ENCODE results near the gene TOP3B. TPM values are rescaled to one million over a fixed set of nuclear protein-coding genes. Genes with fewer than 3 reads are reported as not detected.
A peak's percentile ranks its signal among the peaks of the same experiment; 100 is the strongest.

Gene TOP3B, protein sequence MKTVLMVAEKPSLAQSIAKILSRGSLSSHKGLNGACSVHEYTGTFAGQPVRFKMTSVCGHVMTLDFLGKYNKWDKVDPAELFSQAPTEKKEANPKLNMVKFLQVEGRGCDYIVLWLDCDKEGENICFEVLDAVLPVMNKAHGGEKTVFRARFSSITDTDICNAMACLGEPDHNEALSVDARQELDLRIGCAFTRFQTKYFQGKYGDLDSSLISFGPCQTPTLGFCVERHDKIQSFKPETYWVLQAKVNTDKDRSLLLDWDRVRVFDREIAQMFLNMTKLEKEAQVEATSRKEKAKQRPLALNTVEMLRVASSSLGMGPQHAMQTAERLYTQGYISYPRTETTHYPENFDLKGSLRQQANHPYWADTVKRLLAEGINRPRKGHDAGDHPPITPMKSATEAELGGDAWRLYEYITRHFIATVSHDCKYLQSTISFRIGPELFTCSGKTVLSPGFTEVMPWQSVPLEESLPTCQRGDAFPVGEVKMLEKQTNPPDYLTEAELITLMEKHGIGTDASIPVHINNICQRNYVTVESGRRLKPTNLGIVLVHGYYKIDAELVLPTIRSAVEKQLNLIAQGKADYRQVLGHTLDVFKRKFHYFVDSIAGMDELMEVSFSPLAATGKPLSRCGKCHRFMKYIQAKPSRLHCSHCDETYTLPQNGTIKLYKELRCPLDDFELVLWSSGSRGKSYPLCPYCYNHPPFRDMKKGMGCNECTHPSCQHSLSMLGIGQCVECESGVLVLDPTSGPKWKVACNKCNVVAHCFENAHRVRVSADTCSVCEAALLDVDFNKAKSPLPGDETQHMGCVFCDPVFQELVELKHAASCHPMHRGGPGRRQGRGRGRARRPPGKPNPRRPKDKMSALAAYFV
- total RNA-seq (2013; cell fraction: nucleolus; rRNA removed) = 173 TPM in 2 replicates
- 43.5 and 47.3 TPM in 2 replicates for total RNA-seq (2014; rRNA removed)
- 19.9 and 22.1 TPM in 2 replicates for total RNA-seq (2014; rRNA removed; fragmentation: Illumina TruSeq; extraction: Trizol)
- 41.9 and 47.1 TPM in 2 replicates for total RNA-seq (2021)
- polyA plus RNA-seq (2011; ENCODE audit: low read depth) = 7.4 TPM
- polyA plus RNA-seq (2011; rRNA removed) = 7.4 and 12.4 TPM in 2 replicates
- 15.5 and 17.6 TPM in 2 replicates for polyA plus RNA-seq (2011; cell fraction: cytosol; rRNA removed)
- polyA plus RNA-seq (2011; cell fraction: nucleus; rRNA removed) = 137 and 161 TPM in 2 replicates
- 16.8 and 19.0 TPM in 2 replicates for polyA plus RNA-seq (2012)
- 12.8 and 29.6 TPM in 2 replicates for polyA plus RNA-seq (2014; fragmentation: Illumina TruSeq; extraction: Trizol)
- polyA plus RNA-seq (2014; fragmentation: Nextera tagmentation; extraction: Ambion mirVana) = 1 to 10 TPM in 1 of 2 experiments, under 1 TPM in 1; 0.60 to 1.6 TPM
- 40.9 and 47.9 TPM in 2 replicates for polyA plus RNA-seq (2014; rRNA removed)
- 10 to 100 TPM; 37.8 to 45.2 TPM for polyA plus RNA-seq (2016; fragmentation: Nextera tagmentation; extraction: Ambion mirVana)
- 17.1 and 23.3 TPM in 2 replicates for polyA minus RNA-seq (2011; rRNA and poly(A)+ RNA removed)
- 6.9 and 8.7 TPM in 2 replicates for polyA minus RNA-seq (2011; cell fraction: cytosol; rRNA and poly(A)+ RNA removed)
- 31.7 and 48.4 TPM in 2 replicates for polyA minus RNA-seq (2011; cell fraction: nucleus; rRNA and poly(A)+ RNA removed)
- Bru-seq, nascent RNA = percentile 73 among the genes with signal in this experiment
- BruChase-seq, experiment 1, labeled RNA remaining after a 6-hour chase = percentile 80 among the genes with signal in this experiment
- percentile 74 among the genes with signal in this experiment for BruChase-seq, experiment 2, labeled RNA remaining after a 2-hour chase
- long read RNA-seq, experiment 1, partial matches to known transcripts = 2 of 7 reads
- long read RNA-seq, experiment 1, other reads (novel, unspliced or antisense) = 3 of 7 reads
- long read RNA-seq, experiment 2, partial matches to known transcripts = 4 of 12 reads
- long read RNA-seq, experiment 2, other reads (novel, unspliced or antisense) = 4 of 12 reads

GRCh38 chr22:21982338-21982965 is at the start of gene TOP3B:
TSS of gene TOP3B (minus strand) at chr22:21982787. CDS start at chr22:21975709, 7,078 bp downstream.
- FAIRE-seq (no peak), ATAC-seq (peak; percentile 93), DNase-seq (ENCODE audit: low read depth, low spot score) (peak; percentile 17)
- RAD21 ChIA-PET (ENCODE audit: unreplicated experiment) = interaction anchor here (0.8 to 2.1 kb wide), 3 partner anchors 48 to 81 kb away, joined by 3 to 6 read pairs (median 3); no protein-coding TSS in a partner anchor
- H3K9ac ChIP-seq (ENCODE audit: control insufficient read depth, insufficient read depth, low read length) = peak within 1 kb of the TSS; percentile 88
- H2AFZ ChIP-seq (ENCODE audit: control insufficient read depth, low read depth, low read length) = peak within 1 kb of the TSS; percentile 79
- POLR2A ChIA-PET = interaction anchor here (0.6 to 1.5 kb wide), 7 partner anchors 9 to 185 kb away, joined by 3 to 5 read pairs (median 3); no protein-coding TSS in a partner anchor
- no peaks in the 10 kb centered on the region for H3K9me3 ChIP-seq (replicated peaks; ENCODE audit: control insufficient read depth, insufficient read depth, low read length)
- H3K36me3 ChIP-seq (ENCODE audit: control insufficient read depth in 2 of 2, insufficient read depth in 2 of 2, low read length in 1 of 2) = no peaks in the 10 kb centered on the region; a peak in 1 of 4 replicates
- BruUV-seq (replicated peaks) = TSS peak; percentile 86
- H3K4me1 ChIP-seq (ENCODE audit: control insufficient read depth, insufficient read depth, low read length) = peaks cover 4% of the 10 kb centered on the region
- H3K27me3 ChIP-seq (replicated peaks in 1 of 2; ENCODE audit: control insufficient read depth in 2 of 2, insufficient read depth in 2 of 2, low read length in 1 of 2) = no peaks in the 10 kb centered on the region
- intact Hi-C loops (cut with micrococcal nuclease; ENCODE audit: unreplicated experiment) = loop anchor here (5.0 kb wide), 1 partner anchor 45 kb away; no protein-coding TSS in a partner anchor
- peak within 1 kb of the TSS; percentile 79 for H3K4me3 ChIP-seq
- under 1% methylated on average over 54 of the region's 54 CpGs for WGBS (ENCODE audit: insufficient coverage, insufficient replicate concordance, low lambda C conversion rate, missing lambda C conversion rate)
- H3K27ac ChIP-seq (ENCODE audit: control insufficient read depth, insufficient read depth) = peak within 1 kb of the TSS; percentile 69
- in situ Hi-C loops (cut with MboI) = no loop called here
- H3K4me2 ChIP-seq (ENCODE audit: control insufficient read depth, insufficient read depth) = peak within 1 kb of the TSS; percentile 65
- no peaks in the 10 kb centered on the region; the same call in 1 of the 2 replicates for H4K20me1 ChIP-seq (ENCODE audit: control insufficient read depth, insufficient read depth)
- SMC1A ChIA-PET (ENCODE audit: uncharacterized antibody, unreplicated experiment) = interaction anchor here (0.7 to 2.3 kb wide), 7 partner anchors 10 to 79 kb away, joined by 3 to 10 read pairs (median 3); no protein-coding TSS in a partner anchor
- H3K79me2 ChIP-seq (ENCODE audit: control insufficient read depth, insufficient read depth, low read length) = peaks cover 18% of the 10 kb centered on the region
- CTCF ChIA-PET = interaction anchor here (0.9 to 4.1 kb wide), 9 partner anchors 10 to 959 kb away, joined by 3 to 47 read pairs (median 3); no protein-coding TSS in a partner anchor
- TF ChIP-seq CBFB (IDR thresholded peaks at IDR 0.05; ENCODE audit: low read depth) (0 out of 2 replicates have a peak, but pooled peaks have one; percentile 37), BRCA1 (IDR thresholded peaks at IDR 0.05; ENCODE audit: low read depth, low read length) (0 out of 2 replicates have a peak, but pooled peaks have one; percentile 15), HDGF (IDR thresholded peaks at IDR 0.05) (no peak), IRF4 (IDR thresholded peaks at IDR 0.05; ENCODE audit: low read depth, low read length) (peak; percentile 78; the same call in 1 of the 2 replicates), ELK1 (IDR thresholded peaks at IDR 0.05; ENCODE audit: low read depth, low read length) (peak; percentile 81), BCL11A (IDR thresholded peaks at IDR 0.05; ENCODE audit: low read depth, low read length) (no peak), SUZ12 (IDR thresholded peaks at IDR 0.05; ENCODE audit: unreplicated experiment) (no peak), ZNF217 (IDR thresholded peaks at IDR 0.05) (peak; percentile 69; the same call in 1 of the 2 replicates), HSF1 (IDR thresholded peaks at IDR 0.05; ENCODE audit: low read depth, low read length) (0 out of 2 replicates have a peak, but pooled peaks have one; percentile 58), GABPA (IDR thresholded peaks at IDR 0.05; ENCODE audit: low read depth) (peak; percentile 99), IRF5 (IDR thresholded peaks at IDR 0.05; ENCODE audit: borderline replicate concordance) (no peak)
